Measurements from ENCODE around the gene DYNC1H1. TPM values are rescaled to one million over a fixed set of nuclear protein-coding genes. Genes with fewer than 3 reads are reported as not detected.
A peak's percentile ranks its signal among the peaks of the same experiment; 100 is the strongest.
"Not testable (repeated sequence)": the region's sequence is repeated elsewhere in the genome, so short reads cannot be mapped to it uniquely, and the experiment has no call there.

Gene DYNC1H1
- total RNA-seq, 4 donors from 2014 or later = 608 to 897 (median 728) TPM

- WGBS = 12% methylated on average over 2 of the region's 2 CpGs
- H3K4me1 ChIP-seq = peaks cover 6 to 27% (median 20%) of the 10 kb centered on the region in 4 donors
- H3K27me3 ChIP-seq = no peaks in the 10 kb centered on the region
- TF ChIP-seq, protein P1, sequence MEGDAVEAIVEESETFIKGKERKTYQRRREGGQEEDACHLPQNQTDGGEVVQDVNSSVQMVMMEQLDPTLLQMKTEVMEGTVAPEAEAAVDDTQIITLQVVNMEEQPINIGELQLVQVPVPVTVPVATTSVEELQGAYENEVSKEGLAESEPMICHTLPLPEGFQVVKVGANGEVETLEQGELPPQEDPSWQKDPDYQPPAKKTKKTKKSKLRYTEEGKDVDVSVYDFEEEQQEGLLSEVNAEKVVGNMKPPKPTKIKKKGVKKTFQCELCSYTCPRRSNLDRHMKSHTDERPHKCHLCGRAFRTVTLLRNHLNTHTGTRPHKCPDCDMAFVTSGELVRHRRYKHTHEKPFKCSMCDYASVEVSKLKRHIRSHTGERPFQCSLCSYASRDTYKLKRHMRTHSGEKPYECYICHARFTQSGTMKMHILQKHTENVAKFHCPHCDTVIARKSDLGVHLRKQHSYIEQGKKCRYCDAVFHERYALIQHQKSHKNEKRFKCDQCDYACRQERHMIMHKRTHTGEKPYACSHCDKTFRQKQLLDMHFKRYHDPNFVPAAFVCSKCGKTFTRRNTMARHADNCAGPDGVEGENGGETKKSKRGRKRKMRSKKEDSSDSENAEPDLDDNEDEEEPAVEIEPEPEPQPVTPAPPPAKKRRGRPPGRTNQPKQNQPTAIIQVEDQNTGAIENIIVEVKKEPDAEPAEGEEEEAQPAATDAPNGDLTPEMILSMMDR (IDR thresholded peaks at IDR 0.05) = peak in 1 of 3 experiments; percentile 8
- TF ChIP-seq EP300 (IDR thresholded peaks at IDR 0.05) = no peak
- TF ChIP-seq POLR2AphosphoS5 (IDR thresholded peaks at IDR 0.05) = peak; percentile 87 to 92
- H3K4me3 ChIP-seq = no peak overlapping the region
- peak overlapping the region; percentile 72 to 86 (median 82) for H3K27ac ChIP-seq (replicated peaks in 1 of 4)
- no peaks in the 10 kb centered on the region for H3K9me3 ChIP-seq
- H3K36me3 ChIP-seq = peaks cover 34 to 97% (median 83%) of the 10 kb centered on the region in 4 donors
- DNase-seq (ENCODE audit: extremely low spot score) = peak; percentile 96
- intact Hi-C loops (cut with DNase I) = no loop called here
These were observed 16.3 kb downstream of the DYNC1H1 start for GRCh38 chr14:101980700-101981099.

DNA sequence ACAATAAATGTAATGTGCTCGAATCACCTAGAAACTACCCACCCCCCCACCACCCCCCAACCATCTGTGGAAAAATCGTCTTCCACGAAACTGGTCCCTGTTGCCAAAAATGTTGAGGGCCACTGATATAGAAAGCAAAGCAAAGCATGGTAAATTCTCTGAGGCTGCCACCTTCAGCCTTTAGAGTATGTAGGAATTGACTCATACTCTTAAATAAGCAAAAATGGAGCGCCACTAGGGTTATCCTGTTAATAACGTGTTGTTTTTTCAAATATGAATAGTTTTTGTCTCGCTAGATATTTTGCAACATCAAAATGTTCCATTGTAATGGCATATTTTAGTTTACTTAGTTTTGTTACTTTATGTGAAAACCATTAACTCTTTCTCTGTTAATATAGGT is 18.2 kb downstream of the DYNC1H1 start:
- peaks cover 6 to 32% (median 29%) of the 10 kb centered on the region in 4 donors for H3K4me1 ChIP-seq
- H3K36me3 ChIP-seq = peaks cover 54 to 97% (median 89%) of the 10 kb centered on the region in 4 donors
- H3K9me3 ChIP-seq = no peaks in the 10 kb centered on the region
- H3K27me3 ChIP-seq = no peaks in the 10 kb centered on the region
- intact Hi-C loops (cut with DNase I) = no loop called here
- no peak for DNase-seq (ENCODE audit: extremely low spot score)
- WGBS = 80% methylated on average over 6 of the region's 6 CpGs
- no peak overlapping the region for H3K4me3 ChIP-seq
- TF ChIP-seq EP300 (IDR thresholded peaks at IDR 0.05) (no peak), POLR2A (IDR thresholded peaks at IDR 0.05; ENCODE audit: low read depth) (no peak), POLR2AphosphoS5 (IDR thresholded peaks at IDR 0.05) (no peak)
- TF ChIP-seq, protein P1 (IDR thresholded peaks at IDR 0.05) = no peak
- H3K27ac ChIP-seq (replicated peaks in 1 of 4) = peak overlapping the region in 2 of 4 donors; percentile 84 to 86

GRCh38 chr14:101984831-101985230 is 20.5 kb downstream of the DYNC1H1 start:
- intact Hi-C loops (cut with DNase I); H3K9me3 ChIP-seq: not testable (repeated sequence)
- peaks cover 74 to 99% (median 96%) of the 10 kb centered on the region in 4 donors for H3K36me3 ChIP-seq

DNA sequence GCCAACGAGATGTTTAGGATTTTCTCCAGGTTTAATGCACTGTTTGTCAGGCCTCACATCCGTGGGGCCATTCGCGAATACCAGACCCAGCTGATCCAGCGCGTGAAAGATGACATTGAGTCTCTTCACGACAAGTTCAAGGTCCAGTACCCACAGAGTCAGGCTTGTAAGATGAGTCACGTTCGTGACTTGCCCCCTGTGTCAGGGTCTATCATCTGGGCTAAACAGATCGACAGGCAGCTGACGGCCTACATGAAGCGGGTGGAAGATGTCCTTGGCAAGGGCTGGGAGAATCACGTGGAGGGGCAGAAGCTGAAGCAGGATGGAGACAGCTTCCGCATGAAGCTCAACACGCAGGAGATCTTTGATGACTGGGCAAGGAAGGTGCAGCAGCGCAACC is 21.6 kb downstream of the DYNC1H1 start:
- no peaks in the 10 kb centered on the region for H3K9me3 ChIP-seq
- intact Hi-C loops (cut with DNase I) = no loop called here
- 88% methylated on average over 13 of the region's 16 CpGs for WGBS
- no peaks in the 10 kb centered on the region for H3K27me3 ChIP-seq
- H3K27ac ChIP-seq (replicated peaks in 1 of 4) = no peak overlapping the region
- peaks cover 5 to 24% (median 16%) of the 10 kb centered on the region in 4 donors for H3K4me1 ChIP-seq
- DNase-seq (ENCODE audit: extremely low spot score) = no peak
- peaks cover 84 to 99% (median 97%) of the 10 kb centered on the region in 4 donors for H3K36me3 ChIP-seq
- H3K4me3 ChIP-seq = no peak overlapping the region
- TF ChIP-seq POLR2AphosphoS5 (IDR thresholded peaks at IDR 0.05) (peak in 1 of 2 donors; percentile 10), EP300 (IDR thresholded peaks at IDR 0.05) (no peak), POLR2A (IDR thresholded peaks at IDR 0.05; ENCODE audit: low read depth) (no peak)

More at GRCh38 chr14:101984831-101985230, 20.5 kb downstream of the DYNC1H1 start:
- H3K27ac ChIP-seq (replicated peaks in 1 of 4); DNase-seq (ENCODE audit: extremely low spot score); H3K4me3 ChIP-seq; H3K27me3 ChIP-seq: not testable (repeated sequence)
- WGBS = 95% methylated on average over 12 of the region's 12 CpGs
- H3K4me1 ChIP-seq = peaks cover 6 to 33% (median 27%) of the 10 kb centered on the region in 4 donors

GRCh38 chr14:101986953-101987352 is 22.6 kb downstream of the DYNC1H1 start:
- Histone ChIP-seq H3K4me1 (peaks cover 0 to 14% (median 8%) of the 10 kb centered on the region in 4 donors), H3K27ac (replicated peaks in 1 of 4) (peak overlapping the region in 3 of 4 donors; percentile 22 to 44 (median 35)), H3K4me3 (no peak overlapping the region), H3K36me3 (peaks cover 88 to 99% (median 98%) of the 10 kb centered on the region in 4 donors), H3K27me3 (no peaks in the 10 kb centered on the region), H3K9me3 (no peaks in the 10 kb centered on the region)
- intact Hi-C loops (cut with DNase I) = no loop called here
- TF ChIP-seq, protein P1 (IDR thresholded peaks at IDR 0.05) = no peak
- TF ChIP-seq POLR2A (IDR thresholded peaks at IDR 0.05; ENCODE audit: low read depth) (no peak), EP300 (IDR thresholded peaks at IDR 0.05) (no peak), POLR2AphosphoS5 (IDR thresholded peaks at IDR 0.05) (no peak)
- 95% methylated on average over 7 of the region's 7 CpGs for WGBS
- DNase-seq (ENCODE audit: extremely low spot score) = no peak

DNA sequence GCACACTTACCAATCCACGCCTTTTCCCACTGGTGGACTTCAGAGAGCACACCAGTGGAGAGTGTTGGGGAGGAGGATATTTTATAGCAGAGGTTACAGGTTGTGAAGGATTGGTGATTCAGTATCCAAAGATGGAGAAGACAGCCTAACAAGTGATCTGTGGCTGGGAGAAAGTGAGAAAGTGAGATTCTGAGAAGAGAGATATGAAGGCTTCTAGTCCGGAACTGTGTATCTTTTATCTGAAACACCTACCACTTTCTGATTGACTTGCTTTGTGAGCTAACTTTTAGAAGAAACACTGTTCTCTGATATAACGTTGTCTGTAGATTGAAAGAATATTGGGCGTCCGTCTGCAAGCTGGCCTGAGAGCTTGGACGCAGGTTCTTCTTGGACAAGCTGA is 24.0 kb downstream of the DYNC1H1 start:
- Histone ChIP-seq H3K27ac (replicated peaks in 1 of 4) (no peak overlapping the region), H3K4me1 (peaks cover 0 to 13% (median 8%) of the 10 kb centered on the region in 4 donors), H3K4me3 (no peak overlapping the region), H3K9me3 (no peaks in the 10 kb centered on the region), H3K27me3 (no peaks in the 10 kb centered on the region), H3K36me3 (peaks cover 86 to 99% (median 98%) of the 10 kb centered on the region in 4 donors)
- intact Hi-C loops (cut with DNase I) = no loop called here
- DNase-seq (ENCODE audit: extremely low spot score) = no peak
- WGBS = 85% methylated on average over 6 of the region's 6 CpGs
- no peak for TF ChIP-seq POLR2A (IDR thresholded peaks at IDR 0.05; ENCODE audit: low read depth)
- no peak for TF ChIP-seq EP300 (IDR thresholded peaks at IDR 0.05)
- TF ChIP-seq, protein P1 (IDR thresholded peaks at IDR 0.05) = no peak
- no peak for TF ChIP-seq POLR2AphosphoS5 (IDR thresholded peaks at IDR 0.05)

All from esophagus muscularis mucosa (tissue), 4 donors.